Pancreas (tissue), 10 donors: ENCODE results near the gene KRT27. TPM values are rescaled to one million over a fixed set of nuclear protein-coding genes. Genes with fewer than 3 reads are reported as not detected.

Source experiments
- ATAC-seq, 4 donors: fragments of 200-7000 bp; cut with Tn5 transposase; one replicate each; pipeline versions ENCODE4 v1.8.0 to v1.9.1; 2020; ENCODE audit warnings: mild to moderate bottlenecking in 4 of 4, moderate library complexity in 4 of 4
- DNase-seq, 6 donors: peaks; one replicate each; pipeline ENCODE4 v3.0.0-alpha.2; 2020
- FAIRE-seq: peaks from 2 replicates; lab custom pipeline; 2012; peaks lifted over from hg19 to GRCh38; lab: Jason Lieb, UNC
- H3K27ac ChIP-seq, 4 donors: fragments of 200-600 bp; sonication (generic); 1 replicate in 3 of 4; 2 replicates in 1 of 4; pipeline versions ENCODE4 v1.5.0 to v1.8.0; 2020
- H3K27me3 ChIP-seq, 4 donors: fragments of 200-600 bp; one replicate each; pipeline ENCODE4 v1.8.0; 2021
- H3K36me3 ChIP-seq, 3 donors: fragments of 200-600 bp; sonication (generic) in 1 of 3; one replicate each; pipeline versions ENCODE4 v1.5.0 to v1.8.0; 2020 to 2021
- H3K4me1 ChIP-seq, 3 donors: fragments of 200-600 bp; one replicate each; pipeline ENCODE4 v1.8.0; 2021
- H3K4me3 ChIP-seq, 4 donors: fragments of 200-600 bp; sonication (generic) in 2 of 4; one replicate each; pipeline versions ENCODE4 v1.5.0 to v1.8.0; 2020 to 2021
- H3K9me3 ChIP-seq, 4 donors: fragments of 200-600 bp; one replicate each; pipeline ENCODE4 v1.8.0; 2021
- WGBS, 2 donors: extraction: QIAGEN DNeasy Blood & Tissue Kit; methylation state at CpG; one replicate each; pipeline ENCODE4 v1.1.7; 2013; 5-methylcytosine and 5-hydroxymethylcytosine counted together
- intact Hi-C, 3 donors: fragments of 100-400 bp; cut with DNase I; formaldehyde crosslinking; loops; one replicate each; pipeline versions ENCODE4 v1.11.1 to v1.14.2; 2022
- polyA plus RNA-seq, 2 donors: library from polyadenylated mRNA; stranded (reverse); fragments of 200-250 nt; gene quantifications; one replicate each; pipeline ENCODE4 v1.2.3, GENCODE V29; 2013
- total RNA-seq, 6 donors: library from RNA; stranded (reverse); fragmentation: NEBNext Ultra II Directional in 4 of 6; extraction: Animal tissue kit (Norgen Biotek cat#: 25700) in 4 of 6; gene quantifications; one replicate each; pipeline versions ENCODE4 v1.2.1 to v1.2.4, GENCODE V29; 2021 to 2023
- TF ChIP-seq, protein P1 (sequence below), 4 donors: fragments of 200-600 bp; sonication (generic) in 3 of 4; IDR thresholded peaks; one replicate each; pipeline versions ENCODE4 v1.5.0 to v1.8.0; 2021; ENCODE audit warnings: antibody characterized with exemption in 4 of 4
- donor health status: healthy with polysubstance abuse.
- donor health status: DM: no; HTN: no; CAD: no; lungs with moderate emphysema.
- donor health status: DM: no; HTN: no; CAD: no.
- donor health status: control.
- donor health status: control.
- donor health status: Bipolar disorder and iron deficiency.
- donor health status: DM: yes; HTN: yes; CAD: no.
- donor health status: DM: no; HTN: no; CAD: no.
- donor health status: DM: no; HTN: no; CAD: no.
- donor health status: DM: yes; HTN: yes; CAD: no.

KRT27 gene
- total and polyA plus RNA-seq, 8 donors, result not detected

DNA sequence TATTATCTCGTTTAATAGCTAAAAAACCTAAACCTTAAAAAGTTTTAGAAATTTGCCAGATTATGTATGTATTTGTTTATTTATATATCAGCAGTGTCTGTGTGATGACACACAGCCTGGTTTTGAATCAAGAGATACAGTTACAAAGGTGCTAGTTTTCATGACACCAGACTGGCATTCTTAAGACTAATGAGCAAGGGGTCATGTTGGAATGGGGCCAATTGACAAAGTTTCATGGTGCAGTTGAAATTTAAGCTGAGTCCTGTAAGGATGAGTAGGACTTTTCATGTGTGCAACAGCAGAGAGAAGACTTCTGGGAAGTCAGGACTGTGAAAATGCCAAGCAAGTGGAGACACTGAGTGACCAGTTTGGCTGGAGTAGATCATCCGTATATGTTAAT is 43.2 kb upstream of the KRT27 start:
- WGBS, 2 donors, result 85 to 95% methylated on average over 2 of the region's 2 CpGs
- DNase-seq, result no peak
- intact Hi-C loops, result no loop called here
- Histone ChIP-seq H3K4me1 (peaks cover 0 to 3% (median 0%) of the 10 kb centered on the region in 3 donors), H3K27ac (no peak overlapping the region), H3K9me3 (no peaks in the 10 kb centered on the region), H3K4me3 (no peak overlapping the region), H3K27me3 (no peaks in the 10 kb centered on the region), H3K36me3 (no peaks in the 10 kb centered on the region)
- no peak for ATAC-seq
- TF ChIP-seq, protein P1, sequence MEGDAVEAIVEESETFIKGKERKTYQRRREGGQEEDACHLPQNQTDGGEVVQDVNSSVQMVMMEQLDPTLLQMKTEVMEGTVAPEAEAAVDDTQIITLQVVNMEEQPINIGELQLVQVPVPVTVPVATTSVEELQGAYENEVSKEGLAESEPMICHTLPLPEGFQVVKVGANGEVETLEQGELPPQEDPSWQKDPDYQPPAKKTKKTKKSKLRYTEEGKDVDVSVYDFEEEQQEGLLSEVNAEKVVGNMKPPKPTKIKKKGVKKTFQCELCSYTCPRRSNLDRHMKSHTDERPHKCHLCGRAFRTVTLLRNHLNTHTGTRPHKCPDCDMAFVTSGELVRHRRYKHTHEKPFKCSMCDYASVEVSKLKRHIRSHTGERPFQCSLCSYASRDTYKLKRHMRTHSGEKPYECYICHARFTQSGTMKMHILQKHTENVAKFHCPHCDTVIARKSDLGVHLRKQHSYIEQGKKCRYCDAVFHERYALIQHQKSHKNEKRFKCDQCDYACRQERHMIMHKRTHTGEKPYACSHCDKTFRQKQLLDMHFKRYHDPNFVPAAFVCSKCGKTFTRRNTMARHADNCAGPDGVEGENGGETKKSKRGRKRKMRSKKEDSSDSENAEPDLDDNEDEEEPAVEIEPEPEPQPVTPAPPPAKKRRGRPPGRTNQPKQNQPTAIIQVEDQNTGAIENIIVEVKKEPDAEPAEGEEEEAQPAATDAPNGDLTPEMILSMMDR (IDR thresholded peaks at IDR 0.05), result no peak
- FAIRE-seq, result no peak

DNA sequence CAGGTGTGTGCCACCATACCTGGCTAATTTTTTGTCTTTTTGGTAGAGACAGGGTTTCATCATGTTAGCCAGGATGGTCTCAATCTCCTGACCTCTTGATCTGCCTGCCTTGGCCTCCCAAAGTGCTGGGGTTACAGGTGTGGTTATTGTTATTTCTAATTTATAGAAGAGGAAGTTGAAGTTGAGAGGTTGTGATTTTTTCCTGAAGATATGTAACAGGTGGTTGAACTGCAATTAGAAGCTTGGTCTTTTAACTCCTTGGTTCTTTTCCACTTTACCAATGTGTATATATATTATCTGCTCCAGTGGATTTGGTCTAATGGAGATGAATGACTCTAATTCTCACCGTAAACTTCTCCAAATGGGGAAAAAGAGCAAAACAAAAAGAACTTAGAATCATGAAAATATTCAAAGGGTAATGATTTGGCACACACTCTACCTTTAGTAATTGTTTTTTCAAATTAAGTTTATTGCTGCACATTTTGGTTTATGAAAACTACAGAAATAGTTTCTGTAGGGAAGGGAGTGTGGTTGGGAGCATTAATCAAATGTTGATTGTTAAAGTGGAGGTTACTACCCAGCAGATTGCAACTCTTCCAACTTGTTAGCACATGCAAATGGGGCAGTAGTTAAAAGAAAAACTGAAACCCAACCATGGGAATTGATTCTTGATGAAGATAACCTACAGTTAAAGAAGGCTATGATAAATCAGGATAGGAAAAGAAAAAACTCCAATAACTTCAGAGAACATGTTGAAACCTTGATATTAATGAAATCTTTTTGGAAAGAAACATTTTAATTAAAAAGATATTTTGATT is 41.9 kb upstream of the KRT27 start:
- no peak for DNase-seq
- intact Hi-C loops, result no loop called here
- no peak for ATAC-seq
- Histone ChIP-seq H3K4me3 (no peak overlapping the region), H3K27ac (no peak overlapping the region), H3K9me3 (no peaks in the 10 kb centered on the region), H3K4me1 (peaks cover 0 to 9% (median 0%) of the 10 kb centered on the region in 3 donors), H3K36me3 (no peaks in the 10 kb centered on the region), H3K27me3 (no peaks in the 10 kb centered on the region)
- TF ChIP-seq, protein P1 (IDR thresholded peaks at IDR 0.05), result no peak
- FAIRE-seq, result no peak
- 84 to 97% methylated on average over 1 of the region's 1 CpG for WGBS, 2 donors

GRCh38 chr17:40822132-40822812 is 39.9 kb upstream of the KRT27 start, which contains the start of gene KRT10:
TSS of gene KRT10 (minus strand) at chr17:40822614. CDS start at chr17:40822585, 29 bp downstream.
- no peaks in the 10 kb centered on the region for H3K36me3 ChIP-seq
- intact Hi-C loops, result no loop called here
- no peak for ATAC-seq
- H3K27ac ChIP-seq, result no peak within 1 kb of the TSS
- 94 to 95% methylated on average over 7 of the region's 7 CpGs for WGBS, 2 donors
- TF ChIP-seq, protein P1 (IDR thresholded peaks at IDR 0.05), result no peak
- DNase-seq, result no peak
- H3K27me3 ChIP-seq, result no peaks in the 10 kb centered on the region
- H3K4me3 ChIP-seq, result no peak within 1 kb of the TSS
- no peak for FAIRE-seq
- no peaks in the 10 kb centered on the region for H3K9me3 ChIP-seq
- peaks cover 0 to 18% (median 8%) of the 10 kb centered on the region in 3 donors for H3K4me1 ChIP-seq

- DNase-seq (no peak), FAIRE-seq (no peak), ATAC-seq (no peak)
- intact Hi-C loops, result no loop called here
- no peak overlapping the region for H3K4me3 ChIP-seq
- no peak overlapping the region for H3K27ac ChIP-seq
- H3K27me3 ChIP-seq, result no peaks in the 10 kb centered on the region
- H3K4me1 ChIP-seq, result peaks cover 0 to 18% (median 8%) of the 10 kb centered on the region in 3 donors
- H3K9me3 ChIP-seq, result no peaks in the 10 kb centered on the region
- TF ChIP-seq, protein P1 (IDR thresholded peaks at IDR 0.05), result no peak
- H3K36me3 ChIP-seq, result no peaks in the 10 kb centered on the region
Observed at GRCh38 chr17:40821536-40821935, 39.2 kb upstream of the KRT27 start.
